Loucy (cell line): ENCODE data around the gene SOBP.

Experiments
- CTCF ChIP-seq: fragments of 200-600 bp; sonication (generic); conservative IDR thresholded peaks from 2 replicates; pipeline ENCODE4 v1.5.1; 2014; ENCODE audit warnings: mild to moderate bottlenecking, antibody characterized with exemption, low read length
- EZH2phosphoT487 ChIP-seq: fragments of 200-600 bp; IDR thresholded peaks from 2 replicates; pipeline ENCODE4 v1.6.1; 2018; ENCODE audit warnings: antibody characterized with exemption, mild to moderate bottlenecking, moderate library complexity, borderline replicate concordance

- no peak for TF ChIP-seq CTCF
- TF ChIP-seq EZH2phosphoT487 = no peak
These were observed 21.6 kb downstream of the SOBP start for GRCh38 chr6:107511511-107511993.
